ENCODE results near the gene CCNI. TPM values are rescaled to one million over a fixed set of nuclear protein-coding genes. Genes with fewer than 3 reads are reported as not detected.
A peak's percentile ranks its signal among the peaks of the same experiment; 100 is the strongest.
"Not testable (repeated sequence)": the region's sequence is repeated elsewhere in the genome, so short reads cannot be mapped to it uniquely, and the experiment has no call there.

CCNI gene
- total RNA-seq, 1 donor = 275 TPM

DNA sequence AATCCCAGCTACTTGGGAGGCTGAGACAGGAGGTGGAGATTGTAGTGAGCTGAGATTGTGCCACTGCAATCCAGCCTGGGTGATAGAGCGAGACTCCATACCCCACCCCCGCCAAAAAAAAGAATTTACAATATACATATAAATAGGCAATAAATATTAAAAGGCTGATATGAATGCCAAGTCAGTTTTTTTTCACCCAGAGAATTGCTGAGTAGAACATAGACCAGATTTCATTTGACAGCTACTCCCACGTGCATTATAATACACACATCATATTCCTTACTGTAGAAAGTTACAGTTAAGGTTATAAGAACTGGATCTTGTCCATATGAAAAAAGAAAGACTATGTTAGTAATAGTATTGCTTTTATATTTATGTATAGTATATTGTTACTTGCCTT is 18.7 kb upstream of the CCNI start:
- peaks cover 20% of the 10 kb centered on the region for H3K4me1 ChIP-seq (ENCODE audit: insufficient read depth, low read length)
- H3K4me3 ChIP-seq (ENCODE audit: low read length) = no peak overlapping the region
- H3K9me3 ChIP-seq (ENCODE audit: low read depth, low read length) = no peaks in the 10 kb centered on the region
- H3K27me3 ChIP-seq (ENCODE audit: insufficient read depth, low read length) = no peaks in the 10 kb centered on the region

DNA sequence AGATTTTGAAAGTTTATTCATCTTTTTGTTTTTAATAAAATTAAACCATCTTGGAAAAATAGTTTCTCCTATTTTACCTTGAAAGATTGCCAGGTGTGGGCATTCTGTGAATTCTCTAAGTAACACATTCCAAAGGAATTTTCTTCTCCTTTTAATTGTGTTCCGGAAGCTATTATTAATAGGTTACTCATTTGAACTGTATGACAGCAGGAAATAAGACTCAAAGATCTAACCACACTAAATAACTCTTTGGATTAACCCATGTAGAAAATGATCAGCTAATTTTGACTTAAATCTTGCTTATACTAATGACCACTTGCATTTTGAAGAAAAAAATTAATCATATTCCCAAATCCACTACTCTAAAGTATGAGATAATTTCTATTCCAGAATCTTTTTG is 17.6 kb upstream of the CCNI start:
- H3K9me3 ChIP-seq (ENCODE audit: low read depth, low read length) = no peaks in the 10 kb centered on the region
- H3K4me3 ChIP-seq (ENCODE audit: low read length) = no peak overlapping the region
- H3K27me3 ChIP-seq (ENCODE audit: insufficient read depth, low read length) = no peaks in the 10 kb centered on the region
- H3K4me1 ChIP-seq (ENCODE audit: insufficient read depth, low read length) = peaks cover 20% of the 10 kb centered on the region

DNA sequence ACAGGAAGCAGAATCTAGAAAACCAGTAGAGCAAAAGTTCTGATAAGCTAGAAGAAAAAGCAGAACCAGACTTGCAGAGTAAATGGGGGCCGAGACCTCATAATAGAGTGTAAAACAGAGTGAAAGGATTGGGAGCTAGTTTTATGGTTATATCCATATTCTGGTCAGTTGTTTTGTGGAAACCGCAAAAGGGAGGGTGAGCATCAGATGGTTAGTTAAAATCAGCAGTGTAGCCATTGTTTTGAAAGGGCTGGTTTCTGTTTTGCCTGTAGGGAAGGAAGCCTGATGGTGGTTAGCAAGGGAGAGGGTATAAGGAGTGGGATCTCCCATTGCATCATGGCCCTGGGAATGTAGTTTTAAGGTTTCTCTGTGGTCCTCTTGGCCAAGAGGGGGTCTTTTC is 17.2 kb upstream of the CCNI start:
- H3K4me1 ChIP-seq (ENCODE audit: insufficient read depth, low read length) = peaks cover 20% of the 10 kb centered on the region
- no peaks in the 10 kb centered on the region for H3K9me3 ChIP-seq (ENCODE audit: low read depth, low read length)
- H3K4me3 ChIP-seq (ENCODE audit: low read length) = no peak overlapping the region
- no peaks in the 10 kb centered on the region for H3K27me3 ChIP-seq (ENCODE audit: insufficient read depth, low read length)

DNA sequence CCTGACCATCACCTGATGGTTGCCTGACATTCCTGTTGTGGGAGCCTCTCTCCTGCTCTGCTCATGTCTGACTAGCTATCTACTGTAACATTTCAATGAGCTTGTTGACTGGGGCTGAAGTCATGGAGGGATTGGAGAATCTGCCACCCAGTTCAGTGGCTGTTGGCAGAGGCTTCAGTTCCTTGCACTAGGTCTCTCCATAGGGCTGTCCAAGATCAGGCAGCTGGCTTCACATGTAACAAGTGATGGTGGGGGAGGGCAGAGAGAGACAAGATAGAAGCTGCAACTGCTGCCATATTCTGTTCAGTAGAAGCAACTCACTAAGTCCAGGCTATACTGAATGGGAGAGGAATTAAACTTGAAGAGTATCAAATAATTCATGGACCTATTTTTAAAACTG is 14.1 kb upstream of the CCNI start:
- Histone ChIP-seq H3K4me1 (ENCODE audit: insufficient read depth, low read length) (peaks cover 10% of the 10 kb centered on the region), H3K9me3 (ENCODE audit: low read depth, low read length) (no peaks in the 10 kb centered on the region), H3K4me3 (ENCODE audit: low read length) (no peak overlapping the region), H3K27me3 (ENCODE audit: insufficient read depth, low read length) (no peaks in the 10 kb centered on the region)

DNA sequence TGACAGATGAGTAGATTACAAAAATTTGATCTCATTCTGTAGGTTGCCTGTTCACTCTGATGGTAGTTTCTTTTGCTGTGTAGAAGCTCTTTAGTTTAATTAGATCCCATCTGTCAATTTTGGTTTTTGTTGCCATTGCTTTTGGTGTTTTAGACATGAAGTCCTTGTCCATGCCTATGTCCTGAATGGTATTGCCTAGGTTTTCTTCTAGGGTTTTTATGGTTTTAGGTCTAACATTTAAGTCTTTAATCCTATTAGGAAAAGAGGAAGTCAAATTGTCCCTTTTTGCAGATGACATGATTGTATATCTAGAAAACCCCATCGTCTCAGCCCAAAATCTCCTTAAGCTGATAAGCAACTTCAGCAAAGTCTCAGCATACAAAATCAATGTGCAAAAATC is 11.2 kb upstream of the CCNI start:
- H3K27me3 ChIP-seq (ENCODE audit: insufficient read depth, low read length); H3K4me1 ChIP-seq (ENCODE audit: insufficient read depth, low read length); H3K4me3 ChIP-seq (ENCODE audit: low read length); H3K9me3 ChIP-seq (ENCODE audit: low read depth, low read length): not testable (repeated sequence)

DNA sequence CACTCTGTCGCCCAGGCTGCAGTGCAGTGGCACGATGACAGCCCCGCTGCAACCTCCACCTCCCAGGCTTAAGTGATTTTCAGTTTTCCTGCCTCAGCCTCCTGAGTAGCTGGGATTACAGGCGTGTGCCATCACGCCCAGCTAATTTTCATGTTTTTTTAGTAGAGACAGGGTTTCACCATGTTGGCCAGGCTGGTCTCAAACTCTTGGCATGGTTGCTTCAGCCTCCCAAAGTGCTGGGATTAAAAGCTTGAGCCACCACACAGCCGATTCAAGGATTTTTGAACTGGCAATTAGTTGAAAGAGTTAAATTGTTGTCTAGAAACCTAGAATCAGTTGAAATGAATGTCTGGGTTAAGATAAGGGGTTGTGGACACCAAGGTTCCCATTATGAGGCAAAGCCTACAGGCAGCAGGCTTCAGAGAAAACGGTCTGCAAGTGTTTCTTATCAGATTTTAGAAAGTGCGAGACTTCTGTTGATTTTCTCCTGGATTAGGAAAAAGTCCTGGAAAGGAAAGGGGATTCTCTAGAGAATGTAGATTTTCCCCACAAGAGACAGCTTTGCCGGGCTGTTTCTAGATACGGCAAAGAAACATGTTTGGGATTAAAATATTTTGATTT is 8.3 kb upstream of the CCNI start:
- Histone ChIP-seq H3K27me3 (ENCODE audit: insufficient read depth, low read length) (no peaks in the 10 kb centered on the region), H3K4me1 (ENCODE audit: insufficient read depth, low read length) (peaks cover 6% of the 10 kb centered on the region), H3K9me3 (ENCODE audit: low read depth, low read length) (no peaks in the 10 kb centered on the region), H3K4me3 (ENCODE audit: low read length) (no peak overlapping the region)

- Histone ChIP-seq H3K4me1 (ENCODE audit: insufficient read depth, low read length) (peaks cover 6% of the 10 kb centered on the region), H3K4me3 (ENCODE audit: low read length) (no peak overlapping the region), H3K9me3 (ENCODE audit: low read depth, low read length) (no peaks in the 10 kb centered on the region), H3K27me3 (ENCODE audit: insufficient read depth, low read length) (no peaks in the 10 kb centered on the region)
Measured at GRCh38 chr4:77082886-77083608, 7.3 kb upstream of the CCNI start.

DNA sequence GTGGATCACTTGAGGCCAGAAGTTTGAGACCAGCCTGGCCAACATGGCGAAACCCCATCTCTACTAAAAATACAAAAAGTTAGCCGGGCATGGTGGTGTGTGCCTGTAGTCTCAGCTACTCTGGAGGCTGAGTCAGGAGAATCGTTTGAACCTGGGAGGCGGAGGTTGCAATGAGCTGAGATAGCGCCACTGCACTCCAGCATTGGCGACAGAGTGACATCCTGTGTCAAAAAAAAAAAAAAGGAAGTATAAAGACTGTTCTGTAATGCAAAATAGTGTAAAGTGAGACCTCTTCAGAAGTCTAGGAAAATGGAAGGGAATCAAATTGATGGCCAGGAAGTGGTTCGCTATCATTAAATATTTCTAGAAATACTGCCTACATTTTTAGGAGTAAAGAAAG is 5.0 kb upstream of the CCNI start:
- not testable (repeated sequence) for H3K27me3 ChIP-seq (ENCODE audit: insufficient read depth, low read length); H3K4me3 ChIP-seq (ENCODE audit: low read length); H3K9me3 ChIP-seq (ENCODE audit: low read depth, low read length)
- H3K4me1 ChIP-seq (ENCODE audit: insufficient read depth, low read length) = peaks cover 13% of the 10 kb centered on the region

GRCh38 chr4:77079281-77079680 is 3.5 kb upstream of the CCNI start:
- Histone ChIP-seq H3K4me3 (ENCODE audit: low read length) (no peak overlapping the region), H3K4me1 (ENCODE audit: insufficient read depth, low read length) (peaks cover 17% of the 10 kb centered on the region), H3K27me3 (ENCODE audit: insufficient read depth, low read length) (no peaks in the 10 kb centered on the region), H3K9me3 (ENCODE audit: low read depth, low read length) (no peaks in the 10 kb centered on the region)

GRCh38 chr4:77078401-77078800 is 2.6 kb upstream of the CCNI start:
- peaks cover 26% of the 10 kb centered on the region for H3K4me1 ChIP-seq (ENCODE audit: insufficient read depth, low read length)
- no peaks in the 10 kb centered on the region for H3K27me3 ChIP-seq (ENCODE audit: insufficient read depth, low read length)
- H3K9me3 ChIP-seq (ENCODE audit: low read depth, low read length) = no peaks in the 10 kb centered on the region
- H3K4me3 ChIP-seq (ENCODE audit: low read length) = no peak overlapping the region

DNA sequence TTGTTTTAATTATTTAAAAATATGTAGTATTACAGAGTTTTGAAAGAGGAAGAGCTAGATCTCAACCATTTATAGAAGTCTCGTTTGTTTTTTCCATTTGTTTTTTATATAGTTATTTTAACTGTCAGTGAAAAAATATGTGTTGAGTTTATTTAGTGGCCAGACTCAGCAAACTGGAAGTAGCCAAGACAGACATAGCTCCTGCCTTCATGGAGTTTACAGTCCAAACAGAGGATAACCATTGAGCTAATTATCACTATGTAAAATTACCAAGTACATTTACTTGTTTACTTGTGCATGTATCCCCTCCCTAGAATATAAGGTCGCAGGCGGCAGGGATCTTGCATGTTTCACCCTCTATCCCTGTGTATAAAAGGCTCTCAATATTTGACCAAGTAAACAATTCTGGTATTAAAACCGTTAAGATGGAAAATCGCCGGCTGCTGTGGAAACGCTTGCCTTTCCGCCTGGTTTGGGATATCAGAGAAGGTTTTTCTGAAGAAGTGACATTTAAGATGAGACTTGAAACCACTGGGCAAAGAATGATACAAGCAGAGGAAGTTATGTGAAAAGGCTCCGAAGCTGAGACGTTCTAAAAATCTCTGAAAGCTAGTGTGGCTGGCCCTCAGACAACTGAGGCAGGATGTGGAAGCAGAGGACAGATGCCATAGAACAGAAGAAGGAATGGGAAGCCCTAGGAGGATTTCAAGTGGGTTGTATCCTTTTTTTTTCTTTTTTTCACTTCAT is 1.3 kb upstream of the CCNI start:
- Histone ChIP-seq H3K4me1 (ENCODE audit: insufficient read depth, low read length) (peaks cover 36% of the 10 kb centered on the region), H3K4me3 (ENCODE audit: low read length) (peak overlapping the region; percentile 68)

DNA sequence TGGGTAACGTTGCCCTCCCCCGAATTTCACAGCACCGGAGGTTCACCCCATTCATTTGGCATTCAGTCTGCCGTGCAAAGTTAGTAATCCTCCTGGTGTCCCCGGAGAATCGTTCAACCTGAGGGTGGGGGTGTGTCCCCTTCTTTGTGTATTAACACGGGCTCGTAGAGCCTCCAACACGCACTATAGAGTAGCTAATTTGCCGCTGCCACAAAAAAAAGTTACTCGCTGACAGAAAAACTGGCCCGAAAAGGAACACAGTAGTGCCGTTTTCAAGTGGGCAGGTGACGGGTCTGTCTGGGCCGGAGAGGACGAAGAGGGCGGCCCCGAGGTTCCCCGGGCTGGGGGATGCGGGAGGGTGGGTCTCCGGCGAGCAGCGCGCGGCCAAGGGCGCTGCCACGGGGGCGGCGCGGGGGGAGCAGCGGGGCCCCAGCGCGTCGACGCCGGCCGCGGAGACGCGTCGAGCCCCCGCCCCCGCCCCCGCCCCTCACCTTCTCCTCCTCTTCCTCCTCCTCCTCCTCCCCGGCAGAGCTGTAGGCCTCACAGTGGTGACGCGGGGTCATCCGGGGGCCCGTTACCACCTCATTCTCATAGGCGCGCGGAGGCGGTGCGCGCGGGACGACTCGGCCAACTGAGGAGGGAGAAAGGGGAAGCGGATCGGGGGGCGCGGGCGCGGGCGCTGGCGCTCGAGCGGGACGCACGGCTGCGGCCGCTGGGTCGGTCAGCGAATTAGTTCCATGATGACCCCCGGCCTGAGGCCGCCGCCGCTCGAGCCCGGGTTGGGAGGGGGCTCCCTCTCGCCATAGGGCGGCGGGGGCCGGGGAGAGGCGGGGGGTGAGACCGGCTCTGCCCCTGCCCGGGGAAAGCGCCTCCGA is 571 bp downstream of the CCNI start:
- peaks cover 44% of the 10 kb centered on the region for H3K4me1 ChIP-seq (ENCODE audit: insufficient read depth, low read length)
- no peaks in the 10 kb centered on the region for H3K9me3 ChIP-seq (ENCODE audit: low read depth, low read length)
- H3K4me3 ChIP-seq (ENCODE audit: low read length) = peak overlapping the region; percentile 68
- H3K27me3 ChIP-seq (ENCODE audit: insufficient read depth, low read length) = no peaks in the 10 kb centered on the region

More for the DNA sequence above, 1.3 kb upstream of the CCNI start:
- no peaks in the 10 kb centered on the region for H3K27me3 ChIP-seq (ENCODE audit: insufficient read depth, low read length)
- H3K9me3 ChIP-seq (ENCODE audit: low read depth, low read length) = no peaks in the 10 kb centered on the region

GRCh38 chr4:77074381-77074831 is 1.4 kb downstream of the CCNI start:
- no peaks in the 10 kb centered on the region for H3K9me3 ChIP-seq (ENCODE audit: low read depth, low read length)
- peaks cover 51% of the 10 kb centered on the region for H3K4me1 ChIP-seq (ENCODE audit: insufficient read depth, low read length)
- H3K27me3 ChIP-seq (ENCODE audit: insufficient read depth, low read length) = no peaks in the 10 kb centered on the region
- peak overlapping the region; percentile 68 for H3K4me3 ChIP-seq (ENCODE audit: low read length)

DNA sequence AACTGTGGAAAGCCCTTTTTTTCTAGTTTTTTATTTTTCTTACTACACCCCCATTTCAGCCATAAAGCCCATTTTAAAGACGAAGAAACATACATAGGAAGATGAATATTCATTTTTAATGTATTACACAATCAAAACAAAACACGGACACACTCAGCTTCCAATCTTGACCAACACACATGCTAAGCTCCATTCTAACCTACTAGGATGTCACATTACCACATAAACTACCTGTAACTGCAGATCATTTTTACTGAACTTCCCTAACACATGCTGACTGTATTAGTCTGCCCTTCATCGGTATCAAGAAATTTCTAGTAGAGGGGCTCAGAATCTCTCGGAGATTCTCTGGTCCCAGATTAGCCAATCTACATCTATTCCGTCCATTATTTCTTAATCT is 1.8 kb downstream of the CCNI start:
- Histone ChIP-seq H3K9me3 (ENCODE audit: low read depth, low read length) (no peaks in the 10 kb centered on the region), H3K27me3 (ENCODE audit: insufficient read depth, low read length) (no peaks in the 10 kb centered on the region), H3K4me3 (ENCODE audit: low read length) (peak overlapping the region; percentile 68), H3K4me1 (ENCODE audit: insufficient read depth, low read length) (peaks cover 54% of the 10 kb centered on the region)
